HepG2 (cell line): Measurements from ENCODE around the gene ACADSB. TPM values are rescaled to one million over a fixed set of nuclear protein-coding genes. Genes with fewer than 3 reads are reported as not detected.
A peak's percentile ranks its signal among the peaks of the same experiment; 100 is the strongest.

ENCODE experiments used
- ATF1 ChIP-seq: IDR thresholded peaks from 2 replicates; pipeline ENCODE4 v1.6.1; 2016; ENCODE audit warnings: mild to moderate bottlenecking, control low read depth
- BRCA1 ChIP-seq: sonication (generic); formaldehyde crosslinking; IDR thresholded peaks from 2 replicates; pipeline ENCODE4 v1.4.0; 2020; ENCODE audit warnings: missing genetic modification reagents
- CEBPB ChIP-seq: IDR thresholded peaks from 2 replicates; pipeline ENCODE4 v1.6.1; 2011; ENCODE audit warnings: low read depth, low read length, improper control_type of control experiment, borderline replicate concordance
- FLYWCH1 ChIP-seq: sonication (generic); formaldehyde crosslinking; IDR thresholded peaks from 2 replicates; pipeline ENCODE4 v1.8.1; 2023; ENCODE audit warnings: mild to moderate bottlenecking, missing genetic modification reagents
- FOXA1 ChIP-seq, 2 experiments: fragments of 450-650 bp in 1 of 2; sonication (generic) in 1 of 2; formaldehyde crosslinking in 1 of 2; IDR thresholded peaks; 2 replicates each; pipeline versions ENCODE4 v1.4.0 to v1.6.1; 2016 to 2020; ENCODE audit warnings: missing genetic modification reagents in 1 of 2
- FOXM1 ChIP-seq: sonication (generic); formaldehyde crosslinking; IDR thresholded peaks from 2 replicates; pipeline ENCODE4 v1.5.0; 2020; ENCODE audit warnings: missing genetic modification reagents
- FOXP1 ChIP-seq, 2 experiments: fragments of 450-650 bp in 1 of 2; IDR thresholded peaks; 2 replicates each; pipeline ENCODE4 v1.6.1; 2017 to 2018; ENCODE audit warnings: antibody characterized with exemption in 1 of 2
- GATA4 ChIP-seq: sonication (generic); IDR thresholded peaks from 2 replicates; pipeline ENCODE4 v1.6.1; 2016; ENCODE audit warnings: antibody characterized with exemption, low read depth, borderline replicate concordance
- HMG20A ChIP-seq: IDR thresholded peaks from 2 replicates; pipeline ENCODE4 v1.6.1; 2016; ENCODE audit warnings: borderline replicate concordance
- HMGXB4 ChIP-seq, 2 experiments: sonication (generic) in 1 of 2; formaldehyde crosslinking in 1 of 2; IDR thresholded peaks; 2 replicates each; pipeline versions ENCODE4 v1.4.0 to v1.6.1; 2018 to 2020; ENCODE audit warnings: missing genetic modification reagents in 2 of 2, borderline replicate concordance in 1 of 2, low read depth in 1 of 2, mild to moderate bottlenecking in 1 of 2, missing biosample characterization in 1 of 2
- NFIC ChIP-seq: IDR thresholded peaks from 2 replicates; pipeline ENCODE4 v1.6.1; 2012; ENCODE audit warnings: mild to moderate bottlenecking, low read length, inconsistent platforms
- NFYC ChIP-seq: IDR thresholded peaks from 2 replicates; pipeline ENCODE4 v1.6.1; 2016; ENCODE audit warnings: missing genetic modification reagents, missing compliant biosample characterization
- NONO ChIP-seq, 2 experiments: fragments of 450-650 bp in 1 of 2; sonication (generic) in 1 of 2; formaldehyde crosslinking in 1 of 2; IDR thresholded peaks in 1 of 2; conservative IDR thresholded peaks in 1 of 2; 2 replicates each; pipeline versions ENCODE4 v1.6.1 to v1.8.0; 2017 to 2022; ENCODE audit warnings: mild to moderate bottlenecking in 1 of 2, missing genetic modification reagents in 1 of 2, moderate library complexity in 1 of 2
- PHF21A ChIP-seq: sonication (generic); formaldehyde crosslinking; IDR thresholded peaks from 2 replicates; pipeline ENCODE4 v1.5.0; 2020; ENCODE audit warnings: mild to moderate bottlenecking, missing genetic modification reagents
- POLR2AphosphoS5 ChIP-seq: IDR thresholded peaks from 2 replicates; pipeline ENCODE4 v1.6.1; 2012; ENCODE audit warnings: low read depth, low read length
- PPARG ChIP-seq: conservative IDR thresholded peaks from 2 replicates; pipeline ENCODE4 v1.6.1; 2016; ENCODE audit warnings: missing biosample characterization, missing genetic modification reagents
- SOX6 ChIP-seq, 2 experiments: fragments of 450-650 bp in 1 of 2; sonication (generic) in 1 of 2; formaldehyde crosslinking in 1 of 2; IDR thresholded peaks; 2 replicates each; pipeline versions ENCODE4 v1.4.0 to v1.6.1; 2017 to 2020; ENCODE audit warnings: antibody characterized with exemption in 1 of 2, mild to moderate bottlenecking in 1 of 2, missing genetic modification reagents in 1 of 2
- TEF ChIP-seq: sonication (generic); formaldehyde crosslinking; IDR thresholded peaks from 2 replicates; pipeline ENCODE4 v1.5.0; 2020; ENCODE audit warnings: missing genetic modification reagents
- ZBTB3 ChIP-seq: sonication (generic); formaldehyde crosslinking; IDR thresholded peaks from 2 replicates; pipeline ENCODE4 v1.4.0; 2020; ENCODE audit warnings: low read depth, mild to moderate bottlenecking, moderate library complexity, missing genetic modification reagents, borderline replicate concordance
- ZNF251 ChIP-seq: sonication (generic); formaldehyde crosslinking; IDR thresholded peaks from 2 replicates; pipeline ENCODE4 v1.9.0; 2021; ENCODE audit warnings: mild to moderate bottlenecking, missing genetic modification reagents
- ZNF292 ChIP-seq: sonication (generic); formaldehyde crosslinking; IDR thresholded peaks from 2 replicates; pipeline ENCODE4 v1.8.1; 2022; ENCODE audit warnings: mild to moderate bottlenecking, low read depth, missing genetic modification reagents, borderline replicate concordance
- ZNF609 ChIP-seq: sonication (generic); formaldehyde crosslinking; IDR thresholded peaks from 2 replicates; pipeline ENCODE4 v1.4.0; 2020; ENCODE audit warnings: mild to moderate bottlenecking, missing genetic modification reagents, borderline replicate concordance
- polyA plus RNA-seq, 8 experiments: library from polyadenylated mRNA; depleted of rRNA in 3 of 8; stranded (reverse) in 7 of 8; unstranded in 1 of 8; fragments of >200 nt; fragmentation: Illumina TruSeq in 4 of 8; extraction: Trizol in 4 of 8; gene quantifications; 2 replicates each; pipeline versions ENCODE4 v1.2.1 to v1.2.3, GENCODE V29; 2011 to 2016; ENCODE audit warnings: low read depth in 4 of 8, missing spikeins in 1 of 8, mixed read lengths in 1 of 8; ENCODE audit not compliant: insufficient read depth in 1 of 8
- total RNA-seq, 5 experiments: library from RNA; depleted of rRNA; stranded (reverse); fragments of >200 nt; fragmentation: Illumina TruSeq; extraction: Trizol; gene quantifications; 2 replicates each; pipeline ENCODE4 v1.2.3, GENCODE V29; 2016; ENCODE audit warnings: low read depth in 1 of 5

Gene ACADSB
- total and polyA plus RNA-seq, 2 of the 13 experiments (the other 11 are each of a cell fraction or from before 2014, with no cell fraction given): 80.0 to 87.6 TPM

- TF ChIP-seq NFIC (peak; percentile 96), HMGXB4 (CRISPR knock-in tag; IDR thresholded peaks at IDR 0.05; ENCODE audit: borderline replicate concordance in 1 of 2, low read depth in 1 of 2) (0 out of 4 replicates have a peak, but pooled peaks of 1 of the 2 experiments have one; percentile 13), FLYWCH1 (CRISPR knock-in tag) (no peak), SOX6 (IDR thresholded peaks at IDR 0.05) (no peak), SOX6 (CRISPR knock-in tag; IDR thresholded peaks at IDR 0.05) (peak; percentile 87), FOXM1 (CRISPR knock-in tag) (no peak), POLR2AphosphoS5 (peak; percentile 39; the same call in 1 of the 2 replicates), FOXA1 (IDR thresholded peaks at IDR 0.05) (peak; percentile 89), FOXA1 (CRISPR knock-in tag; IDR thresholded peaks at IDR 0.05) (peak; percentile 60), ATF1 (CRISPR knock-in tag) (peak; percentile 53; the same call in 1 of the 2 replicates), ZBTB3 (CRISPR knock-in tag) (no peak), ZNF609 (CRISPR knock-in tag) (peak; percentile 76), CEBPB (peak; percentile 75), GATA4 (peak; percentile 43; the same call in 1 of the 2 replicates), PHF21A (CRISPR knock-in tag) (peak; percentile 69), BRCA1 (CRISPR knock-in tag) (no peak), ZNF292 (CRISPR knock-in tag) (no peak), FOXP1 (IDR thresholded peaks at IDR 0.05) (peak; percentile 42; the same call in 1 of the 2 replicates), FOXP1 (CRISPR knock-in tag; IDR thresholded peaks at IDR 0.05) (peak; percentile 83), HMG20A (peak; percentile 72), TEF (CRISPR knock-in tag) (peak; percentile 59; the same call in 1 of the 2 replicates), PPARG (peak; percentile 62), NFYC (CRISPR knock-in tag) (0 out of 2 replicates have a peak, but pooled peaks have one; percentile 4), NONO (IDR thresholded peaks at IDR 0.05) (no peak), NONO (CRISPR knock-in tag; conservative IDR thresholded peaks at IDR 0.05) (peak; percentile 66; the same call in 1 of the 2 replicates), ZNF251 (CRISPR knock-in tag) (no peak)
These were observed 11.3 kb downstream of the ACADSB start (continued) for GRCh38 chr10:123019941-123020703.
